Activated T-cell treated with anti-CD3 and anti-CD28 coated beads, Interleukin-2, amount 50 U/mL, for 72 hours (primary cell): ENCODE results near the gene CARD14. TPM values are rescaled to one million over a fixed set of nuclear protein-coding genes. Genes with fewer than 3 reads are reported as not detected.
"Not testable (repeated sequence)": the region's sequence is repeated elsewhere in the genome, so short reads cannot be mapped to it uniquely, and the experiment has no call there.

Experiments
- ATAC-seq, 2 donors: fragments of 150-1000 bp; cut with Tn5 transposase; replicated peaks in 1 of 2; 2 replicates each; pipeline ENCODE4 v1.10.0; 2021; ENCODE audit warnings: moderate library complexity in 2 of 2, mild to moderate bottlenecking in 1 of 2
- DNase-seq, 2 donors: peaks; one replicate each; pipeline ENCODE4 v3.0.0; 2021 to 2022; ENCODE audit warnings: mixed read lengths in 1 of 2
- H3K27ac Mint-ChIP-seq: one replicate; pipeline ENCODE4 v1.8.0; 2022; ENCODE audit warnings: mild to moderate bottlenecking, moderate library complexity, mixed read lengths
- H3K27me3 Mint-ChIP-seq: one replicate; pipeline ENCODE4 v1.8.0; 2022; ENCODE audit warnings: low read depth, mixed read lengths
- H3K36me3 Mint-ChIP-seq, 2 donors: one replicate each; pipeline ENCODE4 v1.8.0; 2022; ENCODE audit warnings: mixed read lengths in 2 of 2, mild to moderate bottlenecking in 1 of 2; ENCODE audit not compliant: insufficient read depth in 2 of 2
- H3K4me1 Mint-ChIP-seq: one replicate; pipeline ENCODE4 v1.8.0; 2022; ENCODE audit warnings: low read depth, mixed read lengths
- H3K4me3 Mint-ChIP-seq, 2 donors: one replicate each; pipeline ENCODE4 v1.8.0; 2022; ENCODE audit warnings: mild to moderate bottlenecking in 2 of 2, mixed read lengths in 2 of 2, moderate library complexity in 2 of 2
- H3K9me3 Mint-ChIP-seq, 2 donors: one replicate each; pipeline ENCODE4 v1.8.0; 2022; ENCODE audit warnings: mixed read lengths in 2 of 2
- total RNA-seq, 2 donors: library from RNA; stranded (reverse); gene quantifications; one replicate each; pipeline ENCODE4 v1.2.3, GENCODE V29; 2022

Gene CARD14
- total RNA-seq, 2 donors from 2014 or later = 0.39 TPM; not detected in 1

DNA sequence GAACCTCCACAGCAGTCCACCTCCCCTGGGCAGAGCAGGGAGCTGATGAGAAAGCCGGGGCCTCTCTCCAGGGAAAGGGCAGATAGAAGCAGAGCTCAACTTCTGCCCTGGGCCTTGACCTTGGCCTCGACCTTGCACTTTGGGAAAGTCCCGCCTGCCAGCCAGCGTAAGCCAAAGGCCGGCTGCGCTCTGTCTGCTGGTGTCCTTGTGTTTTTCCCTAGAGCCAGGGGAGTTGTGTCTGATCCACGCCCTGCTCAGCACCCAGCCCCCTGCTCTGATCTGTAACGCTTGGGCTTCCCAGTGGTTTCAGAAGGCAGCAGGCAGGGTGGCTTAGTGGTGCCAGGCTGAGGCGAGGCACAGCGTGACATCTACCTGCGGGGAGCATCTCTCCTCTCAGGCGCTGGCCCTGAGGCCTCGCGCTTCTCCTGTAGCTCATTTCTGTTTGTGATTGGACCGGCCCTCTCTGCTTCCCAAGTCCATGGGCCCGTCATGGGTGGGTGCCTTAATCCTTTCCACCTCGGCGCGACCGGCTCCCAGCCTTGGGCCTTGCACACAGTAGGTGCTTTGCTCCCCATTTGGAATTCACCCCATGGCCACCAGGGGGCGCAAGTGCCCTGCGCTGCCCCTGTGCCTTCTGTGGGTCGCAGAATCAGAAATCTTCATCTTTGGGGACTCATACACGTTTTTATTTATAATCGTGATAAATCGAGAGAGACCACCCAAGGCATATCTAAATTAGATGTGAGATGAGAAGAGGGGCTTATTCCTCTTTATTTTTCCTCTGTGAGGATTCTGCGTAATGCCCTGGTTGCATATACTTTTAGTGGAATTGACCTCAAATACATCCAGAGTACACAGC lies 26.1 kb downstream of the CARD14 start:
- Mint-ChIP-seq H3K4me3 (no peak overlapping the region), H3K27me3 (no peaks in the 10 kb centered on the region), H3K4me1 (peaks cover 6% of the 10 kb centered on the region), H3K9me3 (peaks cover 0 to 3% of the 10 kb centered on the region in 2 donors), H3K36me3 (no peaks in the 10 kb centered on the region), H3K27ac (no peak overlapping the region)
- DNase-seq (peak; percentile 47 to 79), ATAC-seq (peak; percentile 59 to 74)

DNA sequence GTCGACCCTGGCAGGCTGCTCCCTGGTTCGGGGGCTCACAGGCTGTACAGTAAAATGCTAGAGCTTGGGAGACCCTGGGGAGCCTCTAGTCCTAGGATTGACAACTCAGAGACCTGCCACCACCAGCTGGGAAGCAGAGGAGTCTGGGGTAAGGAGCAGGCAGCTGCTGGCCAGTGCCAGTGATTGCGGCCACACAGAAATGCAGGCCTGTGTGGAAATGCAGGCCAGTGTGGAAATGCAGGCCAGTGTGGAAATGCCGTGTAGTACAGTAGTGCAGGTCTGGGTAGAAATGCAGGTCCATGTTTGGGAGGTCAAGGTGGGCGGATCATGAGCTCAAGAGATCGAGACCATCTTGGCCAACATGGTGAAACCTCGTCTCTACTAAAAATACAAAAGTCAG lies 26.8 kb downstream of the CARD14 start:
- peaks cover 0 to 3% of the 10 kb centered on the region in 2 donors for H3K9me3 Mint-ChIP-seq
- H3K4me1 Mint-ChIP-seq = peaks cover 6% of the 10 kb centered on the region
- peak; percentile 6 to 14 for ATAC-seq
- no peaks in the 10 kb centered on the region for H3K27me3 Mint-ChIP-seq
- H3K27ac Mint-ChIP-seq = no peak overlapping the region
- no peaks in the 10 kb centered on the region for H3K36me3 Mint-ChIP-seq
- no peak overlapping the region for H3K4me3 Mint-ChIP-seq
- no peak for DNase-seq

DNA sequence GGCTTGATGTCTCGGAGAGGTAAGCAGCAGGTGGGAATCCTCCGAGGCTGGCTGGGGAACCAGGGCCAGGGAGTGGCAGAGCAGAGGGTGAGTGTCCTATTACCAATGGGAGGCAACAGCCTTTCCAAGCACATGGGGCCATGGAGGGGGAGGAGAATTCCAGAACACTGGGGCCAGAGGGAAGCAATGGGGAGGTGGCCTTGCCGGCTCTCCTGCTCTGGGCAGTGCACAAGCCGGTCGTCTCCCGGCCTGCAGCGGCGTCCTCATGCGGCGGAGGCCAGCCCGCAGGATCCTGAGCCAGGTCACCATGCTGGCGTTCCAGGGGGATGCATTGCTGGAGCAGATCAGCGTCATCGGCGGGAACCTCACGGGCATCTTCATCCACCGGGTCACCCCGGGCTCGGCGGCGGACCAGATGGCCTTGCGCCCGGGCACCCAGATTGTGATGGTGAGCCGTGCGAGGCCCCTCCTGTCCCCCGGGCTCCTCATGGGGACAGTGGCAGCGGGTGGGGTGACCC lies 28.4 kb downstream of the CARD14 start:
- Mint-ChIP-seq H3K9me3 (peaks cover 0 to 3% of the 10 kb centered on the region in 2 donors), H3K27me3 (no peaks in the 10 kb centered on the region), H3K4me3 (no peak overlapping the region), H3K4me1 (peaks cover 6% of the 10 kb centered on the region), H3K36me3 (no peaks in the 10 kb centered on the region), H3K27ac (no peak overlapping the region)
- ATAC-seq (no peak), DNase-seq (no peak)

DNA sequence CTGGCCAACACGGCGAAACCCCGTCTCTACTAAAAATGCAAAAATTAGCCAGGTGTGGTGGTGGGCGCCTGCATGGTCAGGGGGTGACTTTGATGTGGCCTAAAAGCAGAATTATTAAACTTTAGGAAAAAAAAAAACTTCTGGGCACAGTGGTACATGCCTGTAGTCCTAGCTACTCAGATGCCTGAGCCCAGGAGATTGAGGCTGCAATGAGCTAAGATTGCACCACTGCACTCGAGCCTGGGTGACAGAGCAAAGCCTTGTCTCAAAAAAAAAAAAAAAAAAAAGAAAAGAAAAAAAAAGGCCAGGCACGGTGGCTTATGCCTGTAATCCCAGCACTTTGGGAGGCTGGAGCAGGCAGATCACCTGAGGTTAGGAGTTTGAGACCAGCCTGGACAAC lies 29.5 kb downstream of the CARD14 start:
- H3K9me3 Mint-ChIP-seq, DNase-seq, H3K27ac Mint-ChIP-seq, H3K27me3 Mint-ChIP-seq, H3K36me3 Mint-ChIP-seq, ATAC-seq, H3K4me3 Mint-ChIP-seq, H3K4me1 Mint-ChIP-seq: not testable (repeated sequence)

DNA sequence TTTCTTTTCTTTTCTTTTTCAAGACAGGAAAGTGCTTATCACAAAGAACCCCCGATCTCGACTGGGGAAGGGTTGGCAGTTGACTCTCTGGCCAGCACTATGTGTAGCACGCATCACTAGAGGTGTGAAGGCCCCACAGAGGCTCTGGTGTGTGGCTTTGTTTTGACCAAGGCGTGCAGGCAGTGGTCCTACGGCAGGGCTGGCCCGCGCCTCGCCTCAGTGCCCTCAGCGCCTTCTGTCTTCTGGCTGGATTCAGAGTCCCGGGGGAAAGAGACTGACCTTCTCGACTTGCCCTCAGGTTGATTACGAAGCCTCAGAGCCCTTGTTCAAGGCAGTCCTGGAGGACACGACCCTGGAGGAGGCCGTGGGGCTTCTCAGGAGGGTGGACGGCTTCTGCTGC lies 31.6 kb downstream of the CARD14 start:
- DNase-seq (no peak), ATAC-seq (no peak)
- Mint-ChIP-seq H3K27ac (no peak overlapping the region), H3K4me3 (no peak overlapping the region), H3K36me3 (no peaks in the 10 kb centered on the region), H3K9me3 (no peaks in the 10 kb centered on the region), H3K4me1 (peaks cover 6% of the 10 kb centered on the region), H3K27me3 (no peaks in the 10 kb centered on the region)

DNA sequence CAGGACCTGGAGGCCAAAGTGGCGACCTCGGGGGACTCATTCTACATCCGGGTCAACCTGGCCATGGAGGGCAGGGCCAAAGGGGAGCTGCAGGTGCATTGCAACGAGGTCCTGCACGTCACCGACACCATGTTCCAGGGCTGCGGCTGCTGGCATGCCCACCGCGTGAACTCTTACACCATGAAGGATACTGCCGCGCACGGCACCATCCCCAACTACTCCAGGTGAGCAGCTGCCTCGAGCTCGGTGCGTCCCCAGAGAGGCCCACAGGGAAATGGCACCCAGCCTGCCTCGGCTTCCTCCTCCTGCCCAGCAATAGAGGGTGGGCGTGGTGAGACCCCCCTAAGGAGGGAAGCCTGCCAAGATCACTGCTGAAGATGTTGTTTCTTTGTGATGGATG lies 32.4 kb downstream of the CARD14 start:
- Mint-ChIP-seq H3K27me3 (no peaks in the 10 kb centered on the region), H3K4me1 (peaks cover 6% of the 10 kb centered on the region), H3K36me3 (no peaks in the 10 kb centered on the region), H3K27ac (no peak overlapping the region), H3K9me3 (no peaks in the 10 kb centered on the region), H3K4me3 (no peak overlapping the region)
- ATAC-seq (no peak), DNase-seq (no peak)

DNA sequence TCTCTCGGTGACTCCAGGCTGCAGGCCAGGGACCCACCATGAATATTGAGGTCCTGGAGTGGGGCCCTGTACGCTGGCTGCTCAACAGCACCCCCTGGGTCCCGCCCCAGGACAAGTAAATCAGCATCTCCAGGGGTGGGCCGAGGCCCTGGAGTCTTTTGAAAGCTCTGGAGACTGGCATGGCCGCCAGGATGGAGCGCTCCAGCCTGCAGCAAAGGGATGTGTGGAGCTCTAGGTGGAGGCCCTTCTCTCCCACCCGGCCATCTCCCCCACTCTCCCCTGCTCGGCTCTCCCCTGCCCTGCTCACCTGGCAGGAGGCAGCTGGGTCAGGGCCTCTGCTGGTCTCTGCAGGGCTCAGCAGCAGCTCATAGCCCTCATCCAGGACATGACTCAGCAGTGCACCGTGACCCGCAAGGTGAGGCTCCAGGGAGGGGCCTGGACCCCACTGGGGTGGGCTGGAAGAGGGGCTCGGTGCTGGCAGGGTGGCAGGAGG lies 33.7 kb downstream of the CARD14 start:
- Mint-ChIP-seq H3K4me1 (no peaks in the 10 kb centered on the region), H3K9me3 (no peaks in the 10 kb centered on the region), H3K27me3 (no peaks in the 10 kb centered on the region), H3K4me3 (no peak overlapping the region), H3K36me3 (no peaks in the 10 kb centered on the region), H3K27ac (no peak overlapping the region)
- ATAC-seq (peak in 1 of 2 donors; percentile 14), DNase-seq (no peak)

DNA sequence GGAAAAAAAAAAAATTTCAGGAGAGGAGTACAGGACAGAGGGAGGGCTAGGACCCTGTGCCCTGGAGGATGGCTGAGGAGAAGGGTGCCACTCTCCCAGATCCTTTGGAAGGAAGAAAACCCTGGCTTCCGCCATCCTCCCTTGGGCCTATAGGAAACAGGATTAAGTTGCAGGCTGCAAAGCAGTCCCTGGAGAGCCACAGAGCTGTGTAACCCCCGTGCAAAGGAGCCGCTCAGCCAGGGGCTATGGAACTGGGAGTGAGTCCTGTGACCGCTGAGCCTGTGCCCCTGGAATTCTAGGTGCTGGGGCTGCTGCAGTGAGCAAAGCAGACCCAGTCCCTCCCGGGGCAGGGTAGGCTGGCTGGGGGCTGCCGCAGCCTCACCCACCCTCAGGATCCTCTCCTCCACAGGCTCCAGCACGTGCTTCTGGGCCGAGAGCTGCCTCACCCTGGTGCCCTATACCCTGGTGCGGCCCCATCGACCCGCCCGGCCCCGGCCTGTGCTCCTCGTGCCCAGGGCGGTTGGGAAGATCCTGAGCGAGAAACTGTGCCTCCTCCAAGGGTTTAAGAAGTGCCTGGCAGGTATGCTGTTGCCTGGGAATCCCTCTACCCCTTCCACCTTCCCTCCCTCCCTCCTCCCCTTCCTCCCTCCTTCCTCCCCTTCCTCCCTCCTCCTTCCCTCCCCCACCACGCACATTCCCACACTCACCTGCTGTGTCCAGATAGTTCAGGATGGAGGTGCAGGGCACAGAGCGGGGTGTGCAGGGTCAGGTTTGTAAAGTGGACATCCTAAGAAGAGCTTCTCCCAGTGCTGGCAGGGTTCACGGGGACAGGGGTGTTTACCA lies 35.0 kb downstream of the CARD14 start:
- no peaks in the 10 kb centered on the region for H3K36me3 Mint-ChIP-seq
- no peak for DNase-seq
- no peaks in the 10 kb centered on the region for H3K4me1 Mint-ChIP-seq
- no peaks in the 10 kb centered on the region for H3K27me3 Mint-ChIP-seq
- no peak overlapping the region for H3K27ac Mint-ChIP-seq
- H3K9me3 Mint-ChIP-seq = no peaks in the 10 kb centered on the region
- H3K4me3 Mint-ChIP-seq = no peak overlapping the region
- no peak for ATAC-seq

DNA sequence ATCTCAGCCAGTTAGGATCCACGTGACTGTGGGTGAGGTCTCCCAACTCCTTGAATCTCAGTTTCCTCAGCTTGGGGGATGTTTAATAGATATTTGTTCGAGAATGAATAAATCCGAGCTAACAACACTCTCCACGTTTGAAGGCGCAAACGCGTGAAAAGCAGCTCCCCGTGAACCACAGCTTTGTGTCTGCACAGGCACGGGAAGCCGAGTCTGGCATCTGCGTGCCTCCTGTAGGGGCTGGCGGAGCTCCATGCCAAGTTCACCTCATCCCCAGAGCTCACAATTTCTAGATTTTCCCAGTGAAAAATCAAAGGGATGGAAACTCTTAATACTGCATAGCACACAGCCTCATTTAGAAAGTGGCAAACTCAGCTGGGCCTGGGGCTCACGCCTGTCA lies 36.0 kb downstream of the CARD14 start:
- Mint-ChIP-seq H3K27me3 (no peaks in the 10 kb centered on the region), H3K36me3 (peaks cover 0 to 1% of the 10 kb centered on the region in 2 donors), H3K27ac (no peak overlapping the region), H3K9me3 (no peaks in the 10 kb centered on the region), H3K4me1 (no peaks in the 10 kb centered on the region), H3K4me3 (no peak overlapping the region)
- no peak for DNase-seq
- ATAC-seq = no peak

DNA sequence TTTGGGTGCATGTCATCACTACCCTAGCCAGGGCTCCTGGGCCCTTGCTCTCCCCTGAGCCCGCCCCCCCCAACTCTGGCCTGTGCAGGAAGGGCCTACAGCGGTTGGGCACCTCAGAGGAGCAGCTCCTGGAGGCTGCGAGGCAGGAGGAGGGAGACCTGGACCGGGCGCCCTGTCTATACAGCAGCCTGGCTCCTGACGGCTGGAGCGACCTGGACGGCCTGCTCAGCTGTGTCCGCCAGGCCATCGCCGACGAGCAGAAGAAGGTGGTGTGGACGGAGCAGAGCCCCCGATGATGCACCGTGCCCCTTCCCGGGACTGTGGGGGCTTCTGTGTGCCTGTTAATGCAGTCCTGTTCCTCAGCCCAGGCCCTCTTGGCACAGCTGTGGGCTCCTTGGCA lies 38.2 kb downstream of the CARD14 start:
- no peaks in the 10 kb centered on the region for H3K27me3 Mint-ChIP-seq
- ATAC-seq = no peak
- H3K4me1 Mint-ChIP-seq = no peaks in the 10 kb centered on the region
- H3K27ac Mint-ChIP-seq = no peak overlapping the region
- no peak overlapping the region for H3K4me3 Mint-ChIP-seq
- no peaks in the 10 kb centered on the region for H3K9me3 Mint-ChIP-seq
- DNase-seq = no peak
- peaks cover 0 to 2% of the 10 kb centered on the region in 2 donors for H3K36me3 Mint-ChIP-seq

DNA sequence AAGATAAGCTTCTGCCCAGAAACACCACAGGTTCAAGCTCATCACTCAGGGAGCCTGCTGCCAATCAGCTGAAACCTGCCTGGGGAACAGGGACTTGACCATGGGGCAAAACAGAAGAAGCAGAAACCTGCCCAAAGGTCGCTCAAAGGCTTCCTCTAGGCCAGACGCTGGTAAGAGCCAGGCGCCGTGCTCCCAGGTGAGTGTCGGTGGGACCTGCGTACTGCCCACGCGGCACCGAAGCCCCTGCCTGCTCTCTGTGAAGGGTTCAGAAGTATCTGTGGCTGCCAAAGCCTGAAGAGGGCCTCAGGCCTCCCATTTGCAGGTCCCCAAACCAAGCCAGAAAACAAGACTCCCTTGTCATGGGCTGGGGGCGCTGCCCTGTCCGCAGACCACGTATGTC lies 39.9 kb downstream of the CARD14 start:
- Mint-ChIP-seq H3K4me3 (no peak overlapping the region), H3K9me3 (no peaks in the 10 kb centered on the region), H3K27me3 (no peaks in the 10 kb centered on the region), H3K27ac (no peak overlapping the region), H3K4me1 (no peaks in the 10 kb centered on the region), H3K36me3 (peaks cover 0 to 3% of the 10 kb centered on the region in 2 donors)
- ATAC-seq (no peak), DNase-seq (no peak)

DNA sequence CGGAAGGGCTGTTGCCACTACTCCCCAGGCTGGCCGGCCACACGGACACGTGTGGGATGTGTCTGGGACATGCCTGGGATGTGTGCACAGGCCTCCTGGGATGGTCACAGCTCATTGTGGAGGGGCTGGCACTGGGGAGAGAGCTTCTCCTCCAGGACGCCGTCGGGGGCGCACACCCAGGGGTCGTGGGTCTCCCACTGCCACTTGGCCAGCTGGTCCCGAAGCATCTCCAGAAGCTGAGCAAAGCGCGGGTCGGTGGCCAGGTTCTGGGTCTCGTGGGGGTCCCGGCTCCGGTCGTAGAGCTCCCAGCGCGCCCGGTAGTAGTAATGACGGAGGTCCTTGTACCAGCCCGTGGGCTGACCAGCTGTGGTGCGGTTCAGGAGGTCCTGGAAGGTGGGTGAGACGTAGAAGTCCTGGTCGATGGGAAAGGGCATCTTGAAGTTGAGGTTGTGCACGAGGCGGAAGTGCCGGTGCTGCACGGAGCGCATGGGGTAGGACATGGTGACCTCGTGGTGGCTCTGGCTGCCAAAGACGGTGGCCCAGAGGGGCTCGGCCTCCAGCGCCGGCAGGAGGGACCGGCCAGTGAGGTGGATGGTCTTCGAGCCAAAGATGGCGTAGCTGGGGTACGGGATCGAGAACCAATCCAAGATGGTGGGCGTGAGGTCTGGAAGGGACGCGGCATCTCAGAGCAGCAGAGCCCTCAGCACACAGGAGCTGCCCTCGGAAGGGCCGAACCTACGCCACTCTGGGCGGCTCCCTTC lies 40.7 kb downstream of the CARD14 start:
- Mint-ChIP-seq H3K4me1 (no peaks in the 10 kb centered on the region), H3K4me3 (no peak overlapping the region), H3K27me3 (no peaks in the 10 kb centered on the region), H3K27ac (no peak overlapping the region), H3K9me3 (no peaks in the 10 kb centered on the region), H3K36me3 (peaks cover 0 to 6% of the 10 kb centered on the region in 2 donors)
- no peak for ATAC-seq
- no peak for DNase-seq
